ENCODE results near the gene PDE4D.
"Not testable (repeated sequence)": the region's sequence is repeated elsewhere in the genome, so short reads cannot be mapped to it uniquely, and the experiment has no call there.

Gene PDE4D

DNA sequence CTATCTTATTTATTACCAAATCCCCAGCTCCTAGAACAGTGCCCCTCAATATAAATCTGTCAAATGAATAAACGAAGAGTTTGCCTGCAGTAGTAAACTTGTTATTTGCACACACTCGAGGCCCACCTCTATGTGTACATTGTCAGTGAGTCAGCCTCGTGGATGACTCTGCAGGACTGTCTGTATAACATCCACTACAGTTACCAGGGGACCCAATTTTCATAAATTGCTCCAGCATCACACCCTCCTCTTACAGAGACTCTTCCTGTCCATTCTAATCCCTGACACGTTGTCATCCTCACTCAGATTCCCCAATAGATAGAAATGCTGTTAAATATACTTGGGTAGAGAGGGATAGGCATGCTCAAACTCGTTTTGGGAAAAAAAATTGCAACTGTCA lies 832.1 kb downstream of the PDE4D start:
- H3K27me3 ChIP-seq (ENCODE audit: insufficient read depth, low read depth, severe bottlenecking), result no peaks in the 10 kb centered on the region
- TF ChIP-seq, protein P1, sequence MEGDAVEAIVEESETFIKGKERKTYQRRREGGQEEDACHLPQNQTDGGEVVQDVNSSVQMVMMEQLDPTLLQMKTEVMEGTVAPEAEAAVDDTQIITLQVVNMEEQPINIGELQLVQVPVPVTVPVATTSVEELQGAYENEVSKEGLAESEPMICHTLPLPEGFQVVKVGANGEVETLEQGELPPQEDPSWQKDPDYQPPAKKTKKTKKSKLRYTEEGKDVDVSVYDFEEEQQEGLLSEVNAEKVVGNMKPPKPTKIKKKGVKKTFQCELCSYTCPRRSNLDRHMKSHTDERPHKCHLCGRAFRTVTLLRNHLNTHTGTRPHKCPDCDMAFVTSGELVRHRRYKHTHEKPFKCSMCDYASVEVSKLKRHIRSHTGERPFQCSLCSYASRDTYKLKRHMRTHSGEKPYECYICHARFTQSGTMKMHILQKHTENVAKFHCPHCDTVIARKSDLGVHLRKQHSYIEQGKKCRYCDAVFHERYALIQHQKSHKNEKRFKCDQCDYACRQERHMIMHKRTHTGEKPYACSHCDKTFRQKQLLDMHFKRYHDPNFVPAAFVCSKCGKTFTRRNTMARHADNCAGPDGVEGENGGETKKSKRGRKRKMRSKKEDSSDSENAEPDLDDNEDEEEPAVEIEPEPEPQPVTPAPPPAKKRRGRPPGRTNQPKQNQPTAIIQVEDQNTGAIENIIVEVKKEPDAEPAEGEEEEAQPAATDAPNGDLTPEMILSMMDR (IDR thresholded peaks at IDR 0.05; ENCODE audit: low read depth, low read length), result no peak
- no peaks in the 10 kb centered on the region for H3K36me3 ChIP-seq
- no peak overlapping the region for H3K27ac ChIP-seq
- no peaks in the 10 kb centered on the region for H3K9me3 ChIP-seq (ENCODE audit: severe bottlenecking)
- no peak overlapping the region for H3K4me3 ChIP-seq (ENCODE audit: low read depth, low read length)
- DNase-seq, result no peak

DNA sequence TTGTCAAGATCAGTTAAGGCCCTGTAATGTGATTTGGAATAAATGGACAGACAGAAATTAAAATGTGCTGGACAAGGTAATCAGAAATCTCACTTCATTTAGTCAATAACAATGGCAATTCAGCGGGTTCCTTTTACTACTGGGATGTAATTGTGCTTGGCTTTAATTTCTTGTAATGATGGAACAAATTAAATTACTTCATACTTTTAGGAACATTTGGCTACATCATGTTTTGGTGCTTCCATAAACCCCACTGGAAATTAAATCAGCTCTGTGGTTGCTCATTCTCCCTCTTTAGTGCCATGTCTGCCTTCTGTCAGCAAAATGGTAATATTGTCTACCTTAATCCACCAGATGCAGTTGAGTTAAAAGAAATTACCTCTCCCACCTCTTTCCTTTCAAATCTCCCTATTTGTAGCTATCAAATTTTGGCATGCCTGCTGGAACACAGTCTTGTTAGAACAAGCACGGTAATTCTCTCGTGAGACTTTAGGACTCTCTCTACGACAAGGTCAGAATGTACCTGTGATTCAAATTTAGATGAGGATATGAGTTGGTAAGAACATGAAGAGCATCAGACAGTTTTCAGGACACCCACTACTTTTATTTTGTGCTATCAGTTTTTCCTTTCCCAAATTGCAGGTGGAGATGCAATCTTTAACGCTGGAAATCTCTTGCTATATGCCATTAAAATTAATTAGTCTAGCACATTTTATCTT lies 834.4 kb downstream of the PDE4D start:
- Histone ChIP-seq H3K4me3 (ENCODE audit: low read depth, low read length) (no peak overlapping the region), H3K9me3 (ENCODE audit: severe bottlenecking) (no peaks in the 10 kb centered on the region), H3K27me3 (ENCODE audit: insufficient read depth, low read depth, severe bottlenecking) (no peaks in the 10 kb centered on the region), H3K36me3 (no peaks in the 10 kb centered on the region), H3K27ac (no peak overlapping the region)
- no peak for DNase-seq
- TF ChIP-seq, protein P1 (IDR thresholded peaks at IDR 0.05; ENCODE audit: low read depth, low read length), result no peak

DNA sequence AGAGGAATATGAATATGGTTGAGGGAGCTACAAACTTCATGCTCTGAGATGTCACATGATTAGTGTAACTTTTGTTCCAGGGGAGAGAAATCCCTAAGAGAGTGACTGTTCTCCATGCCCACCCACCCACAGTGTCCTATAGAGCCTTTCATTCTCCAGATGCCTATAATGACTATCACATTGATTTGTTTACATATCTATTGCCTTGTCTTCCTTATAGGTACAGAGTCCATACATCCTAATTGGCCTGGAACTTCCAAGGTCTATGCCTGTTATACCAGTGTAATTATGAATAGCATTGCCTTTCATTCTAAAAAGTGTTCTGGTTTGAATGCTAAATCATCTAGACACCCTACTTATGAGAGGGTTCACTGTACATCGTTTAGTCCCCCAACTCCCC lies 835.3 kb downstream of the PDE4D start:
- TF ChIP-seq, protein P1 (IDR thresholded peaks at IDR 0.05; ENCODE audit: low read depth, low read length), result no peak
- Histone ChIP-seq H3K27ac (no peak overlapping the region), H3K9me3 (ENCODE audit: severe bottlenecking) (no peaks in the 10 kb centered on the region), H3K36me3 (no peaks in the 10 kb centered on the region), H3K27me3 (ENCODE audit: insufficient read depth, low read depth, severe bottlenecking) (no peaks in the 10 kb centered on the region), H3K4me3 (ENCODE audit: low read depth, low read length) (no peak overlapping the region)
- DNase-seq, result no peak

- H3K27ac ChIP-seq; H3K4me3 ChIP-seq (ENCODE audit: low read depth, low read length); H3K36me3 ChIP-seq; DNase-seq; H3K27me3 ChIP-seq (ENCODE audit: insufficient read depth, low read depth, severe bottlenecking); H3K9me3 ChIP-seq (ENCODE audit: severe bottlenecking): not testable (repeated sequence)
Observed at GRCh38 chr5:59056599-59056998, 836.9 kb downstream of the PDE4D start.

- Histone ChIP-seq H3K27ac (no peak overlapping the region), H3K27me3 (ENCODE audit: insufficient read depth, low read depth, severe bottlenecking) (no peaks in the 10 kb centered on the region), H3K4me3 (ENCODE audit: low read depth, low read length) (no peak overlapping the region), H3K36me3 (no peaks in the 10 kb centered on the region), H3K9me3 (ENCODE audit: severe bottlenecking) (no peaks in the 10 kb centered on the region)
- TF ChIP-seq, protein P1 (IDR thresholded peaks at IDR 0.05; ENCODE audit: low read depth, low read length), result no peak
- no peak for DNase-seq
Observed at GRCh38 chr5:59055745-59056448, 837.6 kb downstream of the PDE4D start.

GRCh38 chr5:59054963-59055528 lies 838.5 kb downstream of the PDE4D start:
- DNase-seq, result no peak
- no peaks in the 10 kb centered on the region for H3K9me3 ChIP-seq (ENCODE audit: severe bottlenecking)
- no peaks in the 10 kb centered on the region for H3K36me3 ChIP-seq
- H3K4me3 ChIP-seq (ENCODE audit: low read depth, low read length), result no peak overlapping the region
- TF ChIP-seq, protein P1 (IDR thresholded peaks at IDR 0.05; ENCODE audit: low read depth, low read length), result no peak
- no peak overlapping the region for H3K27ac ChIP-seq
- H3K27me3 ChIP-seq (ENCODE audit: insufficient read depth, low read depth, severe bottlenecking), result no peaks in the 10 kb centered on the region
